Stimulated activated CD8-positive, alpha-beta memory T cell treated with anti-CD3 and anti-CD28 coated beads, Interleukin-15, amount 100 ng/mL, for 4 hours (primary cell): ENCODE results near the gene ZNF189.
"Not testable (repeated sequence)": the region's sequence is repeated elsewhere in the genome, so short reads cannot be mapped to it uniquely, and the experiment has no call there.

ENCODE experiments used
- DNase-seq, 2 donors: peaks; one replicate each; pipeline ENCODE4 v3.0.0-alpha.2; 2020; ENCODE audit warnings: low read depth in 2 of 2

The ZNF189 gene

DNA sequence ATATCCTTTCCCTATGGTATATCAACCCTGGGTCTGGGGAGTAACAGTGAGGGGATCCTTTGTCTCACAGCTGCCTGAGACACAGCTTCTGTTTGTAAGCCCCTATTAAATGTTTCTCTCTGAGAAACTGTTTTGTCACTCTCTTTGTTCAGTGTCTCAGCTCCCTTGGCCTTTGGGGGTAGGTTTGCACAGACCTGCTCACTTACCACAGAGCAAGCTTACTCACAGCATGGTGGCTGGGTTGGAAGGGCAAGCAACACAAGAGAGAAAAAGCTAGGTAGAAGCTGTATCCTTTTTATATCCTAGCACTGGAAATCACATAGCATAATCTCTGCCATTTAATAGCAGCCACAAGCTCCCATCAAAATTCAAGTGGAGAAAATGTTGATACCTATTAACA is 18.4 kb upstream of the ZNF189 start:
- no peak for DNase-seq

DNA sequence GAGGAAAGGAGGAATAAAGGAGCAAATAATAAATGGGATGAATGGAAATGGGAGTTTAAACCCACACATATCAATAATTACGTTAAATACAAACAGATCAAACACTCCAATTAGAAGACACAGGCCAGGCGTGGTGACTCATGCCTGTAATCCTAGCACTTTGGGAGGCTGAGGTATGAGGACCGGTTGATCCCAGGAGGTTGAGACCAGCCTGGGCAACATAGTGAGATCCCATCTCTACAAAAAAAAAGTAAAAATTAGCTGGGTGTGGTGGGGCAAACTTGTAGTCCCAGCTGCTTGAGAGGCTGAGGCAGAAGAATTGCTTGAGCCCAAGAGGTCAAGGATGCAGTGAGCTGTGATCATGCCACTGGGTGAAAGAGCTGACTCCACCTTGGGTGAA is 17.5 kb upstream of the ZNF189 start:
- no peak for DNase-seq

DNA sequence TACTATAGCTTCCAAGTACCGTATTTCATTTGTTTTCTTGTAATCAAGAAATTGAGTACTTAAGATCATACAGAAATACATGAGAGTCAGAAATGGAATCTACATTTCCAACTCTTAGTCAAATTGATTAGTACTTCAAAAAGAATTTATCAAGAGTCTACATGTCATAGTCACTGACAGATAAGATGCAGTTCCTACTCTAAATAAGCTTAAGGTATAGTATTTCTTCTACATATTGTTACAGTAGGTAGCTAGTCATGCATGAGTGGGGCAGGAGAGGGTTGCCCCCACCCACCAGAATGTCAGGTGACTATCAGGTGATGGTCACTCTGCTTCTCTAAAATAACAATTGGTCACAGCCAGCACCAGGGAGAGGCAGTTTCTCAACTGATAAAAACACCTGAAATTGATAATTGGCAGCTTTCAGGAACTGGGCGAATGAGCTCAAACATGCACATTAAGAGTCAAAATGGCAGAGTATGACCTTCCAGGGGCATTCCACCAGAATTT is 16.8 kb upstream of the ZNF189 start:
- DNase-seq: no peak

DNA sequence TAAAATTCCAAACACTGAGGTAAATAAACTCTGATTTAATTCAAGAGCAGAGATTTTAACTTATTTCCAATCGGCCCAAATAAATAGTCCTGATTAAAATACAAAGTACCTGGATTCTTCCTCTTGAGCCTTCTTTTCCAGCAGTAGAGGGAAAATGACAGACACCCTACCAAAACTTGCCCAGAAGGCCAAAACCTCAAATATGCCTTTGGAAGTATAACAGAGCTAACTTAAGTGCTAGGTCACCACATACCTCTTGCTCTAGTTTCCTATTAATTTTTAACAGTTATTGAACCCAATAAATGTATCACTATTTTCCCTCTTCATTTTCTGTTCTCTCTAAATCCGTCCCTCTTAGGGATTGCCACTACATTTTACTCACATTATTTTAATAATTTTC is 15.3 kb upstream of the ZNF189 start:
- DNase-seq: no peak

GRCh38 chr9:101384873-101385536 is 13.6 kb upstream of the ZNF189 start, which contains the start of gene BAAT:
Gene BAAT, minus strand, starts transcription at chr9:101385006. Its CDS starts 13,602 bp downstream, at chr9:101371404.
- DNase-seq: not testable (repeated sequence)

DNA sequence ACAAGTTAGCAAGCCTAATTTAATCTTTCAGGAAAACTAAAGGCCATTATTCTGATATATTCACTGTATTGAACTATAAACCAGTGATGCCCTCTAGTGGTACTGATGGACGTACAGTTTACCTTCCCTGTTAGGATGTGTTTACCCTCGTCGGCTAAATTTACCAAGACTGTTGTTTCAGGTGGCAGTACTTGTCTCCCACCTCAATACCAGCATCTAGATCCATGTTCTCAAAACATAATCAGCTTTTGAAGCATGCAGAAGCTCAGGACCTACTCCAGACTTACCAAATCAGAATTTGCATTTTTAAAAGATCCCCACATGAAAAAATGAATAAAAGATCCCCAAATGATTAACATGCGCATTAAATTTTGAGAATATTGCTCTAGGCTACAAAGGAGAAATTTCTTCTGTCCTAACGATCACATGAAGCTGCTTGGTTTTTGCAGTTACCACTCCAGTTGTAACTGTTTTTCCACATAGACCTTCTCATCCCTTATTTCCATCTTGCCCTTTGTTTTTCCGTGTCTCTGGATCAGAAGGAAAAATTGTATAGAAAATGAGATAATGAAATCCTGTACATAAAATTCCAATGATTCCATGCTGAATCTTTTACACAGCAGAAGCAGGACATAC is 10.7 kb upstream of the ZNF189 start:
- DNase-seq: no peak

GRCh38 chr9:101388507-101388993 is 10.1 kb upstream of the ZNF189 start:
- DNase-seq: no peak

DNA sequence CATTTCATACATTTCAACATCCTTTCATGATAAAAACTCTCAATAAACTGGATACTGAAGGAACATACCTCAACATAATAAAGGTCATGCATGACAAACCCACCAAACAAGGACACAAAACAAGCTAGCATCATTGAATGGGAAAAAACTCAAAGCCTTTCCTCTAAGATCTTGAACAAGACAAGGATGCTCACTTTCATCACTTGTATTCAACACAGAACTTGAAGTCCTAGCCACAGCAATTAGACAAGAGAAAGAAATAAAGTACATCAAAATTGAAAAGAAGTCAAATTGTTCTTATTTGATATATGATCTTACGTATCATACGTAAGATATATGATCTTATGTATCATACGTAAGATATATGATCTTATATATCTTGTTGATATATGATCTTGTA is 5.5 kb upstream of the ZNF189 start:
- DNase-seq: no peak

- DNase-seq: no peak
Observed at GRCh38 chr9:101394687-101395086, 4.0 kb upstream of the ZNF189 start.

DNA sequence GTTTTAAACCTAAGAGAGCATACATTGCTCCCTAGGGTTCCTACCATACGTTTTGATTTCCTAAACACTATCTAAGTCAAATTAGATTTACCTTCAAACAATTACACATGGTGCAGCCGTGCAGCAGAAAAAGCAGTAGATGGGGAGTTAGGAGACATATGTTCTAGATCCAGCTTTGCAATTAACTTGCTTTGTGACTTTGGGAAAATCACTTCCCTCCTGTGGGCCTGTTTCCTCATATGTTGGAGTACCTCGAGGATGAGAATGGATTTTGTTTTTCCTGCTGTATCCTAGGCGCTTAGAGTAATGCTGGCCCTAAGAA is 944 bp upstream of the ZNF189 start:
- DNase-seq: no peak

DNA sequence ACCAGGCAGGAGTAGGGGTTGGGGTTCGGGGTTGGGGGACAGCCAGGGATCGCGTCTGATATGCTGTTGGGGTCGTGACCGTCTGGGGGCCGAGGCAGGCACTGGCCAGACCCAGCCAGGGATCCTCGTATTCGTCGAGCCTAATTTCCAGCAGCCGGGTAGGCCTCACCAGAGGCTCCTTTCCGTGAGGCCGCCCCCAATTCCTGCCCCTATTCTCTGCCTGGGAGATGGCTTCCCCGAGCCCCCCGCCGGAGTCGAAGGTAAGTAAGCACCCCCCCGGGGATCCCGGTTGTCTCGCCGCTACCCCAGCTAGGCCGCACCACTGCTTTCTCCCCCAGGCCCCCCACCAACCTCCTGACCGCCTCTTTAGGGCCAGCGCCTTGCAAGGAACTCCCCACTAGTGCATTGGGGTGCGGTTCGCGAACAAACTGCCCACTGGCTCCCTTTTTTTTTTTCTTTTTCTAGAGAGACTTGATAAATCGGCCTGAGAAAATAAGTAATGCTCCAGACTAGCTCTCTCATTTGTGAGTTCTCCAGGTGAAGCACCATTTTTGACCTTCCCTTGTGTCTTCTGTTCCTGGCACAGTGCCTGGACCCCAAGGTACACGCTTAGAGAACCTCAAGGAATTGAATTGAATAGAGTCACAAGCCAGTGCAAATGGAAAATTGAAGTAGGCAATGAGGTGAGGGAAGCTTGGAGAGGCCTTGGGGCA is 435 bp downstream of the ZNF189 start:
- DNase-seq: no peak

DNA sequence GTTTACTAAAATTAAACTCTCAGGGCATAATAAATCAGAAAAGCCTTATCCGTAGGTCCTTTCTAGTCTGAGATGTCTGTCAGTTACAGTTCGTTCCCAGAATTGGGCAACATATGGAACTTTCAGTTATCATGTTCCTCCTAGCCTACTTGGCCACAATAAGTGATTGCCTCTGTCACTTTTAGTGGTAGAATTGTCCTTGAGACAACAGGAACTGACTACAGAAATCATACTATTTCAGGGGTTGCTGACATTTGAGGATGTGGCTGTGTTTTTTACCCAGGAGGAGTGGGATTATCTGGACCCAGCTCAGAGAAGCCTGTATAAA is 956 bp downstream of the ZNF189 start:
- no peak for DNase-seq

DNA sequence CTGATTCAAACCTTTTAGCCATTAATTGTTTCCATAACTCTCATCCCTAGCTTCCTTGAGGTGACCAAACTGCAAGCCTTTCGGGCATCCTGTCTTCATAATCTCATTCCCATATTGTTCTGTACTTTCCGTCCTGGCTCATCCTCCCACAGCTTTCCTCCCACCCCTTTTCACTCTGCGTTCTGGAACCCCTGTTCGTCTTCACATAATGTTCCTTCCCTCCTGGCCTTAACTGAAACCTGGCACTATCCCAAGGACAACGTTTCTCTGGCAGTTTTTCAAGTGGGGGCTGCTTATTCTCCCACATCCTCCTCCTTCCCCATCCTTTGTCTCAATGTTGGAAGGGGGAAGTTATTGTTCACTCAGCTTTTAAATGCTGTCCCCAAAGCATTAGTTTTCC is 1.5 kb downstream of the ZNF189 start:
- DNase-seq: no peak

DNA sequence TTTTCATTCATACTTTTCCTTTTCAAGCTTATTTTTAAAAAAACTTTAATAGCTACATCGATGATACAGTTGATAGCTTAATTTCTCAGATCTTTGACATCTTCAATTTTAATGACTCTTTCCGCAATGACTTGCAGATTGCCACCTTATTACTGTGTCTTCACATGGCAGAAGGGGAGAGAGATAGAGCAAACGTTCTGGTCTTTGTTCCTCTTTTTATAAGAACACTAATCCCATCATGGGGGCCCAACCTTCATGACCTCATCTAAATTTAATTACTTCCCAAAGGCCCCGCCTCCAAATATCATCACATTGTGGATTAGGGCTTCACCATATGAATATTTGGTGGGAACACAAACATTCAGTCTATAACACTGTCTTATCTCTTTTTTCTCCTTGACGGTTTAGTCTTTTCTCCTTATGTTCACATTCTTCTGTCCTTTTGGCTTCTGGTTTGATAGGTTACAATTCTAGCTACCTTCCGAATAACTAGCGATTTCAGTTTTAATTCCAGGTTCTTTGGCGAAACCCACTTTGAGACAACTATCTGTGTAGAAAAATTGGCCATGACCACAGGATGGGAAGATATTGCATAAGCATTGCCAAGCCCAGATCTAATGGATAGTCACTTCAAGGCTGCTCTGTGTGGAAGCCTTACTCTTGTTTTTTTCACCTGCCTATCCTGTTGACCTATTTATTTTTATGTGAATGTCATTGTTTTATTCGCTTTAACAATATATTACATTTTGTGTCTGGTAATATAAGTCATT is 5.0 kb downstream of the ZNF189 start:
- no peak for DNase-seq

DNA sequence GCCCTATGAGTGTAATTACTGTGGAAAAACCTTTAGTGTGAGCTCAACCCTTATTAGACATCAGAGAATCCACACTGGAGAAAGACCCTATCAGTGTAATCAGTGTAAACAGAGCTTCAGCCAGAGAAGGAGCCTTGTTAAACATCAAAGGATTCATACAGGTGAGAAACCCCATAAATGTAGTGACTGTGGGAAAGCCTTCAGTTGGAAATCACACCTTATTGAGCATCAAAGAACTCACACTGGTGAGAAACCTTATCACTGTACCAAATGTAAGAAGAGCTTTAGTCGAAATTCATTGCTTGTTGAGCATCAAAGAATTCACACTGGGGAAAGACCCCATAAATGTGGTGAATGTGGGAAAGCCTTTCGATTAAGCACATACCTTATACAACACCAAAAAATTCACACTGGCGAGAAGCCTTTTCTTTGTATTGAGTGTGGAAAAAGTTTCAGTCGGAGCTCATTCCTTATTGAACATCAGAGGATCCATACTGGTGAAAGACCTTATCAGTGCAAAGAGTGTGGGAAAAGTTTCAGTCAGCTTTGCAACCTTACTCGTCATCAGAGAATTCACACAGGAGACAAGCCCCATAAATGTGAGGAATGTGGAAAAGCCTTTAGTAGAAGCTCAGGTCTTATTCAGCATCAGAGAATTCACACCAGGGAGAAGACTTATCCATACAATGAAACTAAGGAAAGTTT is 9.9 kb downstream of the ZNF189 start:
- no peak for DNase-seq

- DNase-seq: no peak
Observed at GRCh38 chr9:101409079-101409477, 10.4 kb downstream of the ZNF189 start.

GRCh38 chr9:101414839-101415238 is 16.2 kb downstream of the ZNF189 start:
- DNase-seq: no peak

DNA sequence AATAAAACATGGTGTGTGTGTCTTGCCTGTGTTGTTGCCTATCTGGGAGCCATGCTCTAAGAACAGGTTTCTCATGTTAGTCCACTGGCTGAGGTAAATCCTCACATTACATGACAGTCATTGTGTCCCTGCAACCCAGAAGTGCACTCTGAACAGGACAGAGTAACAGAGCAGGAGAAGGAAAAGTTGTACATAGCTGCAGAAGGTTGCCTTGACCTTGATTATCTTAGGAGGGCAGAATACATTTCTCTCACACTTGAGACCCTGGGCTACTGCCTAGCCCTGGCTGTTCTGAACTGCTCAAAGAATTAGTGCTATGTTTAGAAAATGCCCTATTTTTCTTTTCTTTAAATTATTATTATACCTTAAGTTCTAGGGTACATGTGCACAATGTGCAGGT is 16.9 kb downstream of the ZNF189 start:
- DNase-seq: no peak

GRCh38 chr9:101417389-101417788 is 18.7 kb downstream of the ZNF189 start:
- DNase-seq: no peak

GRCh38 chr9:101417977-101418376 is 19.3 kb downstream of the ZNF189 start:
- no peak for DNase-seq
